Ureter (tissue), 1 donor: ENCODE data around the gene CPNE2. TPM values are rescaled to one million over a fixed set of nuclear protein-coding genes. Genes with fewer than 3 reads are reported as not detected.
"Not testable (repeated sequence)": the region's sequence is repeated elsewhere in the genome, so short reads cannot be mapped to it uniquely, and the experiment has no call there.

ENCODE experiments used
- DNase-seq: peaks from one replicate; pipeline ENCODE4 v3.0.0-alpha.2; 2020; ENCODE audit warnings: low spot score
- total RNA-seq: library from RNA; stranded (reverse); gene quantifications from one replicate; pipeline ENCODE4 v1.2.4, GENCODE V29; 2023
- donor health status: DM: yes; HTN: yes; CAD: no.

The CPNE2 gene
- total RNA-seq, 1 donor from 2014 or later, result 19.8 TPM

GRCh38 chr16:57167538-57167937, 75.2 kb downstream of the CPNE2 start:
- DNase-seq, result no peak

- no peak for DNase-seq
These were observed 75.6 kb downstream of the CPNE2 start for GRCh38 chr16:57167953-57168352.

- no peak for DNase-seq
These were observed 76.9 kb downstream of the CPNE2 start for GRCh38 chr16:57169327-57169726.

GRCh38 chr16:57172721-57173290, 80.4 kb downstream of the CPNE2 start:
- no peak for DNase-seq

GRCh38 chr16:57175896-57176295, 83.5 kb downstream of the CPNE2 start:
- DNase-seq, result no peak

- no peak for DNase-seq
These were observed 85.8 kb downstream of the CPNE2 start for GRCh38 chr16:57178196-57178595.

GRCh38 chr16:57178793-57179212, 86.4 kb downstream of the CPNE2 start:
- no peak for DNase-seq

GRCh38 chr16:57179215-57179828, 86.9 kb downstream of the CPNE2 start:
- no peak for DNase-seq

- DNase-seq, result no peak
These were observed 91.7 kb downstream of the CPNE2 start for GRCh38 chr16:57184113-57184512.

- DNase-seq, result no peak
These were observed 92.6 kb downstream of the CPNE2 start for GRCh38 chr16:57184887-57185445.

GRCh38 chr16:57185446-57185944, 93.1 kb downstream of the CPNE2 start:
- DNase-seq, result peak; percentile 65

GRCh38 chr16:57185945-57186871, 93.8 kb downstream of the CPNE2 start, which contains the start of the genes PSME3IP1 and RSPRY1:
Gene PSME3IP1, minus strand, starts transcription at chr16:57186039. Its CDS starts 12,185 bp downstream, at chr16:57173854.
Gene RSPRY1, plus strand, starts transcription at chr16:57186329. Its CDS starts 18,330 bp downstream, at chr16:57204659.
- peak; percentile 100 for DNase-seq

- DNase-seq, result no peak
These were observed 94.8 kb downstream of the CPNE2 start for GRCh38 chr16:57186872-57187854.

- DNase-seq, result not testable (repeated sequence)
These were observed 95.7 kb downstream of the CPNE2 start for GRCh38 chr16:57187902-57188710.

- DNase-seq, result no peak
These were observed 96.3 kb downstream of the CPNE2 start for GRCh38 chr16:57188711-57189002.

- not testable (repeated sequence) for DNase-seq
These were observed 97.1 kb downstream of the CPNE2 start for GRCh38 chr16:57189527-57189926.

GRCh38 chr16:57190136-57190535, 97.8 kb downstream of the CPNE2 start:
- no peak for DNase-seq

- no peak for DNase-seq
These were observed 98.7 kb downstream of the CPNE2 start for GRCh38 chr16:57191056-57191571.

GRCh38 chr16:57192146-57192545, 99.8 kb downstream of the CPNE2 start:
- DNase-seq, result no peak
